GM18861 (cell line): ENCODE measurements around the gene DNAAF5.
"Not testable (repeated sequence)": the region's sequence is repeated elsewhere in the genome, so short reads cannot be mapped to it uniquely, and the experiment has no call there.

ENCODE experiments used
- ATAC-seq: cut with Tn5 transposase; IDR thresholded peaks from one replicate; pipeline ENCODE4 v1.9.1; 2021; ENCODE audit not compliant: unreplicated experiment

DNAAF5 gene

DNA sequence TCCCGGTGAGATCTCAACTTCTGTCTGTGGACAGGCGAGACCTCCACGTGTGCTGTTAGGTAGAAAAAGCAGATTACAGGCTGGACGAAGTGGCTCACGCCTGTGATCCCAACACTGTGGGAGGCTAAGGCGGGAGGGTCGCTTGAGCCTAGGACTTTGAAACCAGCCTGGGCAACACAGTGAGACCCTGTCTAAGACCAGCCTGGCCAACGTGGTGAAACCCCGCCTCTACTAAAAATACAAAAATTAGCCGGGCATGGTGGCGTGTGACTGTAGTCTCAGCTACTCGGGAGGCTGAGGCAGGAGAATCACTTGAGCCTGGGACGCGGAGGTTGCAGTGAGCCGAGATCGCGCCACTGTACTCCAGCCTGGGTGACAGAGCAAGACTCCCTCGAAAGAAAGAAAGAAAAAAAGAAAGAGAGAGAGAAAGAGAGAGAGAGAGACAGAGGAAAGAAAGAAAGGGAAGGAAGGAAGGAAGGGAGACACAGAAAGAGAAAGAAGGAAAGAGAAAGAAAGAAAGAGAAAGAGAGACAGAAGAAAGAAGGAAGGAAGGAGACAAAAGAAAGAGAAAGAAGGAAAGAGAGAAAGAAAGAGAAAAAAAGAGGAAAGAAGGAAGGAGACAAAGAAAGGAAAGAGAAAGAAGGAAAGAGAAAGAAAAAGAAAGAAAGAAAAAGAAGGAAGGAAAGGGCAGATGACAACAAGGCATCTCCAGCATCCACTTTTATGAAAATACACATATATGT lies 76.2 kb downstream of the DNAAF5 start:
- ATAC-seq: no peak

DNA sequence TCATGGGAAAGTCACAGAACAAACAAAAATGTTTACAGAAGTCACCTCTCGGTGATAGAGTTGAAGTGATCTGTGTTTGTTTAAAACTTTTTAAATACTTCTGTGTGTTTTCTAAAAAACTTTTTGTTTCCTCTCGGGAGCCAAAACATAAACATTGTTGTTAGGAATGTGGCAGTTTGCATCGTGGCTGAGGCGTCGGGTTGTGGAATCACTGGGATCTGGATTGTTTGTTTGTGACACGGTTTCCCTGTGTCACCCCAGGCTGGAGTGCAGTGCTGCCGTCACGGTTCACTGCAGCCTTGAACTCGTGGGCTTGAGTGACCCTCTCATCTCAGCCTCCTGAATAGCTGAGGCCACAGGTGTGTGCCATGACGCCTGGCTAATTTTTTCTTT lies 76.7 kb downstream of the DNAAF5 start:
- ATAC-seq: no peak

DNA sequence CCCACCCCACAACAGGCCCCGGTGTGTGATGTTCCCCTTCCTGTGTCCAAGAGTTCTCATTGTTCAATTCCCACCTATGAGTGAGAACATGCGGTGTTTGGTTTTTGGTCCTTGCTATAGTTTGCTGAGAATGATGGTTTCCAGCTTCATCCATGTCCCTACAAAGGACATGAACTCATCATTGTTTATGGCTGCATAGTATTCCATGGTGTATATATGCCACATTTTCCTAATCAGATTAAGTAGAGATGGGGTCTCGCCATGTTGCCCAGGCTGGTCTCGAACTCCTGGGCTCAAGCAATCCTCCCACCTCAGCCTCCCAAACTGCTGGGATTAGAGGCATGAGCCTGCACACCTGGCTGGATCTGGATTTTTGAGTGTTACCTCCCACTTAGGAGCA lies 77.3 kb downstream of the DNAAF5 start:
- not testable (repeated sequence) for ATAC-seq

DNA sequence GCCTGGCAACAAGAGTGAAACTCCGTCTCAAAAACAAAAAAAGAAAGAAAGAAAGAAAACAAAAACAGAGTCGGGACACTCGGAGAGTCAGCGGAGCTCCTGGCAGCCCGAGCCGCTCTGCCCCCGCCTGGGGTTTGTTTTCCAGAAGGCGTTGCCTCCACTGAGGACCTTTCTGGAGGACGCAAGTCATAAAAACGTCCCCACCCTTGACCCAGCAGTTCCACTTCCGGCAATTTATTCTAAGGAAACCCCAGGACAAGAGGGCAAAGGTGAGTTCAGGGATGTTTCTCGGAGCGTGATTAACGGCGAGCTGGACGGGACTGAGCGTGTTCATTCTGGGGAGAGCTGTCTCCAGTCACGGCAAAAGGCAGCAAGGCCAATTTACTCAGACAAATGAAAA lies 78.8 kb downstream of the DNAAF5 start:
- no peak for ATAC-seq

DNA sequence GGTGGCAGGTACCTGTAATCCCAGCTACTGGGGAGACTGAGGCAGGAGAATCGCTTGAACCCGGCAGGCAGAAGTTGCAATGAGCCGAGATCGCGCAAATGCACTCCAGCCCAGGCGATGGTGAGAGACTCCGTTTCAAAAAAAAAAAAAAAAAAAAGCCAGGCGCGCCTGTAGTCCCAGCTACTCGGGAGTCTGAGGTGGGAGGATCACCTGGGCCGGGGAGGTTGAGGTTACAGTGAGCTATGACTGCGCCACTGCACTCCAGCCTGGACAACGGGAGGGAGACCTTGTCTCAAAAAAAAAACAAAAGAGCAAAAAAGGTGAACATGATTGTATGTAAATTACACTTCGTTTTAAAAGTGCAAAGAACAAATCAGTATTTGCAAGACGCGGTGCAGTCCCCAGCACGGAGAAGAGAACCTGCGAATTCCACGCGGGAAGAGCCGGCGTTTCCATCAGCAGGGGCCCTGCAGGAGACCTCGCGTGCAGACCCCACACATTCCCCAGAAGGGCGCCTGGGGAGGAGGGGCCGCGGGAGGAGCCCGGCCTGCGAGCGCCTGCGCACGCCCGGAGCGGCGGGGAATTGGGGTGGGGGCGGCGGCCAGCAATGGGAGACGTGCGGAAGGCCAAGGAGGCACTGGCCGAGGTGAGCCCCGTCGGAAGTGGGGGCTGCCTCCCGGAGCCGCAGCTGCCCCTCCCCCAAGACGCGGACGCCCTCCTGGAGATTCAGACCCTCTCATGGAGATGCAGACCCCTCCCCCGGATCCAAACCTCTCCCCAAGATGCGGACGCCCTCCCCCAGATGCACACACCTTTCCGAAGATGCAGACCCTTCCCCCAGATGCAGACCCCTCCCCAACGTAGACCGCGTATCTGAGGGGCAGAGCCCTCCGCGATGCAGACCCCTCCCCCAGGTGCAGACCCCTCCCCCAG lies 89.1 kb downstream of the DNAAF5 start:
- ATAC-seq: no peak

DNA sequence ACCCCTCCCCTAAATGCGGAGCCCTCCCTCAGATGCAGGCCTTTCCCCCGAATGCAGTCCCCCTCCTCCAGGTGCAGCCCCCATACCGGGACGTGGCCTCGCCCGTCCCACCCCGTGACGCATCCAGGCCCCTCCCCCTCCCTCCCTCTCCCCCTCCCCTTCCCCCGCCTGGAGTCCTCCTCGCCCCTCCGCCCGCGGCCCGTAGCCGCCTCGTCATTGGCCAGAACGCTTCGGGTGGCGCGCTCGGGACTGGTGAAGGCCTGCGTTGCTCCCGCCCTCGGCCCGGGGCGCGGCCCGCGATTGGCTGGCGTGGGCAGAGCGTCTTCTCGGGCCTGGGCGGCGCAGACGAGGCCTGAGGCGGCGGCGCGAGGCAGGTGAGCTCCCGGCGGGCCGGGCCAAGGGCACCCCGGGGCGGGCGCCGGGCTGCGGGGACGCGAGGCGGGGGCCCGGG lies 89.8 kb downstream of the DNAAF5 start:
- peak; percentile 83 for ATAC-seq

DNA sequence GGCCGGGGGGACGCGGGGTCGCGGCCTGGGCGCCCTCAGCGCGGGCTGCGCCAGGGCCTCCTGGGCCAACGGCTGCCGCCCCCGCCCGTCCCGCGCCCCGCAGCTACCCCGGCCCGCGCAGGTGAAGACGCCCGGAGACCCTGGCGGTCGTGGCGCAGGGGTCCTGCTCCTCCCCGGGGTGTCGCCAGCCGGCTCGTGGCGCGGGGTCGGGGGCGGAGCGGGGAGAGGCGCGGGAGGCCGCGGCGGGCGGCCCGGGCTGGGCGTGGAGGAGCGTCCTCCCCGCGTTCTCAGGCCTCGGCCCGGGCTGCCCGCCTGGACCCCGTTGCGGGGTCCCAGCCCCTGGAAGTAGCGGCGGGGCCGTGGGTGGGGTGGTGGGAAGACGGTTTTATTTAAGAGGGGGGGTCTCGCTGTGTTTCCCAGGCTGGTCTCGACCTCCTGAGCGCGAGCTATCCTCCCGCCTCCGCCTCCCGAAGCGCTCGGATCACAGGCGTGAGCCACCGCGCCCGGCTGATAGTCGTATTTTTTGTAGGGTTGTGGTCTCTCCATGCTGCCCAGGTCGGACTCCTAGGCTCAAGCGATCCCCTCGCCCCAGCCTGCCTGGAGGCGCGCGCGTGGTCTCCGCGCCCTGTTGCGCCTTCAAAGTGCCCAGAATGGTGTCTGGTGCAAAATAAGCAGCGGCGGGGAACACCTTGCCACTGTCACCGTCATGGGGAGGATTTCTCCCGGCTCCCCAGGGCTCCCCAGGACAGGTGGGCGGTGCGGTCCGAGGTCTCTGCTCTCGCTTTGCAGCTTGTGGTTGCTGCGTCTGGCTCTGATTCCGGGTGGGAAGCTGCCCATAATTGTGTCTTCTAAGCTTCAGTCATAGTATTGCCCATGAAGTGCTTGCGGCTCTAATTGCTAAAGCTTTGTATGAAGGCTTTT lies 90.5 kb downstream of the DNAAF5 start:
- peak; percentile 5 for ATAC-seq

DNA sequence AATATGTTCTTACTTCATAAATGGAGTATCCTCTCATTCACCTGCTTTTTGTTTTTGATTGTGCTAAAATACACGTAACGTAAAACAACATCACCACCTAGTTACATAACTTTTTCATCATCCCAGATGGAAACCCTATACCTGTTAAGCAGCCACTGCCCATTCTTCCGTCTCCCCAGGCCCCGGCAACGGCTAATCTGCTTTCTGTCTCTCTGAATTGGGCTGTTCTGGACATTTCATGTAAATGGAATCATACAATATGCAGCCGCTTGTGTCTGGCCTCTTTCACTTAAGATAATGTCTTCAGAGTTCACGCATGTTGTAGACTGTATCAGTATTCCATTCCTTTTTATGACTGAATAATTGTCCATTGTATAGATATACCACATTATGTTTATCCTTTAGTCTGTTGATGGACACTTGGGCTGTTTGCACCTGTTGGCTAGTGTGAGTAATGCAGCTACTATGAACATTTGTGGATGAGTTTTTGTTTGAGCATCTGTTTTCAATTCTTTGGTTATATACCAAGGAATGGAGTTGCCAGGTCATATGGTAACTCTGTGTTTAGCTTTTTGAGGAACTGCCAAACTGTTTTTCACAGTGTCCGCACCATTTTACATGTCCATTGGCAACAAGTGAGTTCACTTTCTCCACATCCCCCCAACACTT lies 91.7 kb downstream of the DNAAF5 start:
- no peak for ATAC-seq

DNA sequence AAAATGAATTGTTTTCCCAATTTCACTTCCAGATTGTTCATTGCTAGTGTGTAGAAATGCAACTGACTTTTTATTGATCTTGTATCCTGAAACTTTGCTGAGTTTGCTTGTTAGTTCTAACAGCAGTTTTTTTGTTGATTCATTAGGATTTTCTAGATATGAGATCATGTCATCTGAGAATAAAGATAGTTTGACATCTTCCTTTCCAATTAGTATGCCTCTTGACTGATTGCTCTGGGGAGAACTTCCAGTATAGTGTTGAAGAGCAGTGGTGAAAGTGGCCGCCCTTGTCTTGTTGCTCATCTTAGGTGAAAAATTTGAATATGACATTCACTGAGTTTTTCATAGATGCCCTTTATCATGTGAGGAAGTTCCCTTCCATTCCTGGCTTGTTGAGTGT lies 93.8 kb downstream of the DNAAF5 start:
- ATAC-seq: no peak

DNA sequence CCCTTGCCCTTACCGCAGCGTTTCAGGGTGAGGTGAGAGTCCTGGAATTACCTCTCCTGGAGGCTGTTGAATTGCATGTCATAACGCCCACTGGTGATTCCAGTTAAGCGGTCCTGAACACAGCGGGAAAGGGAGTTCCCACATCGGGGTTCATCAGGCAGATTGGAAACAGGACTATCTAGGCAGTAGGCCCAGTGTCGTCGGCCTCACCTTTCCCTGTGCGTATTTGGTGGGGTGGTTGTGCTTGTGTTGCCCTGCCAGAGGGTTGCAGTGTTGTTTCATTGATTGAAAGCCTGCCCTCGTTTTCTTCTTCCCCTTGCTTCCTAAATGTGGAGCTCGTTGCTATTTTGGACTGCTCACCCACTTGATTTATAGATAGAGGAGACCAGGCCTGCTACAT lies 95.2 kb downstream of the DNAAF5 start:
- no peak for ATAC-seq

DNA sequence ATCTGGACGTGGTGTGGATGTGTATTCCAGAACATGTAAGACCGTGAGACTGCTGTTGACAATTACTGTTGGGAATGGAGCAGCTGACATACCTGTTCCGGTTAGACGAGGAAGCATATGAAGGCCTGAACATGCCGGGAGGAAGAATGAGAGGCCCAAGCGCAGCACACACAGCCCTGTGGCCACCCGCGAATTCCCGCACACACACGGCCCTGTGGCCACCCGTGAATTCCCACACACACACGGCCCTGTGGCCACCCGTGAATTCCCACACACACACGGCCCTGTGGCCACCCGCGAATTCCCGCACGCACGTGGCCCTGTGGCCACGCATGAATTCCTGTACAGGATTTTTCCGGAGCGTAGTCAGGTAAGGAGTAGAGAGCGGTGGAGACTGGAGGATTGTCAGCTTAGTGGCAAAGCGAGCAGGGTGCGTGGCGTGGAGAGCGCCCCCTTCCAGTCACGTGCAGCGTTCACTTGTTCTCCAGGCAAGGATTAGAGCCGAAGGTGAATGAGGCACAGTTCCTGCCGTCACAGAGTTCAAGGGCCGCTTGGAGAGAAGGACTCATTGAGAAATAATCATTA lies 96.3 kb downstream of the DNAAF5 start:
- no peak for ATAC-seq

DNA sequence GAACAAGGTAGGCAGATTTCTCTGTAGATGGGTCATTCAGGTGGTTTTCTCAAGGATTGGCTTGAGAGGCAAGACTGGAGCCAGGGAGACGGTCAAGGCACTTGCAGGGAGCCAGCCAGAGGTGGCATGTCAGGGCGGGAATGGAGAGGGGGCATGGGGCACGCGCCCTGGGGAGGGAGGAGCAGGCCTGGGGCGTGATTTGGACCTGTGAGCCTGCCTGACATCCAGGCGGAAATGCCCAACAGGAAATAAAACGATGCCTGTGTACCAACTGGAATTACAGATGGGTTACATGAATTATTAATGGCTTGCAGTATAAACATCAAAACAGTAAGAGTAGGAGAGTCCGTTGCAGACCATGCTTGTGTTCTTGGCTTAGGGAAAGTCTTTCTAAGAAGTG lies 97.2 kb downstream of the DNAAF5 start:
- ATAC-seq: no peak

DNA sequence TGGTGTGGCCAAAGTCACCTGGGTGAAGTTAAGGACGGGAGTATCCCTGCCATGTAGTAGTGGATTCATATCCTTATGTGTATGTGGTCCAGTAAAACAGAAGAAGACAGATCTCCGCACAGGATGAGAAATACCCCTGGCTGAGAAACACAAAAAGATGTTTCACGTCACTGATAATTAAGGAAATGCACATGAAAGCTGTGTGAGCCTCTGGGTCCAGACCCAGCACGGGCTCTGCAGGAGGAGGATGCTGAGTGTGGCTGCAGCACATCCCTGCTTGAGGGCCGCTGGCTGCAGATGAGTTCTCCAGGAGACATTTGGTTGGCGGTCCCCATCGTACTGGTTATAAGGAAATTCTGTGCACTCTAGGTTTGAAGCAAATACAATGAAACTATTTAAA lies 97.6 kb downstream of the DNAAF5 start:
- ATAC-seq: no peak

DNA sequence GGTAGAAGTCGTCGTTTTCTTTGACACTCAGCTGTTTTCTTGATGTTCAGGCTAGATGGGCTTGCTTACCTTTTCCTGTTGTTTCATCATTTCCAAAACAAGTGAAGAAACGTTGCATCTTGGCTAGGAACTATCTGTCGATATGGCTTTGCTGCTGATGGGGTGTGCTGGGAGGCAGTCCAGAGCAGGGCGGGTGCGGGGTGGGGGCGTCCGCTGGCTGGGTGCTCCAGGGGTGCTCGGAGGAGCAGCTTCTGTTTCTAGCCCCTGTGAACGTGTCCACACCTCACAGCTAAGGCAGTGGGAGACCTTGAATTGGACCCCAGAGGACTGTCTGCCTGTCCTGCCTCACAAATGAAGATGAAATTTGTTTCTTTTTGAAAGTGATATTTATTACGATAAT lies 98.2 kb downstream of the DNAAF5 start:
- ATAC-seq: no peak

DNA sequence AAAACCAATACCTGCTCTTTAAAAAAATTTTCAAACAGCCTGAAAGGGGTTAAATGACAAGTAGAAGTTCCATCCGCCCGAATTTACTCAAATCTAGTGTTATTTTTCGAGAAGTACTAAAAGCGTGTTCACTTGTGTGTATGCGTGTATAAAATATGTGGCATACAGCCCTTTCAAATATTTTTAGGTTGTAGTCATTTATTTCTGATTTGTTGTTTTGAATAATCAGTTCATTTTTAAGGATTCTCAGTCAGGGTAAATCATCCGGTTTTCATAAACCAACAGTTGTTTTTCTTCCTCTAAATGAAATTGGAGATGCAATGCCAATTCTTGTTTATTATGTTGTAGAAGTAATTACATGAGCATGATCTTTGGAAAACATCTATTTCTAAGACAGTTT lies 98.9 kb downstream of the DNAAF5 start:
- ATAC-seq: no peak

DNA sequence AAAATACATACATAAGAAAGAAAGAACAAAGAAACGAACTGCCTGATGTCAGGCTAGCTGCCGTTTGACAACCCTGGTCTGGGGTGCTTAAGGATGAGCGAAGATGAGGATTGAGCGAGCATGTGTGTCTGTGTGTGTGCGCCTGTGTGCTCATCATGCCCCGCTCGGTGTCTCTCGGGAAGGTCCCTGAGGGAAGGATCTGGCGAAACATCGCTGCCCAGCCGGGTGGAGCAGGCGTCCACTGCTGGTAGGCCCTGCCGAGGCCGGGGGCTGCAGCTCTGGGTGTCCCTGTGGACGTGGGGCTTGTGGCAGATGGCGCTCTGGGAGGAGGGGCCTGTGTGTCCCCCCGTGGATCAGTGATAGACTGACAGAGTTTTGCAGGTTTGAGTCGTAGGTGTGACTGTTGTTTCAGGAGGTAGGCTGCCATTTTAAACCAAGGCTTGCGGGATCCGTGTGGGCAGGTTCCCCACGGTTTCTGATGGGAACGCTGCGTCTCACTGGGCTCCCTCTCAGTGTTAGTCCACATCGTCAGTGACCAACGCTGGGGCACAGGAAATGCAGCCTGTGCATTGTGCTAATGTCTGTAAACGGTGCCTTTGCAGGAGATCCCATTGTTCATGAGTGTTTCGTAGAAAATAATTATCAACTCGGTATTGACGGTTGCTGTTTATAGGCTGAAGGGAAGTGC lies 99.9 kb downstream of the DNAAF5 start:
- no peak for ATAC-seq

DNA sequence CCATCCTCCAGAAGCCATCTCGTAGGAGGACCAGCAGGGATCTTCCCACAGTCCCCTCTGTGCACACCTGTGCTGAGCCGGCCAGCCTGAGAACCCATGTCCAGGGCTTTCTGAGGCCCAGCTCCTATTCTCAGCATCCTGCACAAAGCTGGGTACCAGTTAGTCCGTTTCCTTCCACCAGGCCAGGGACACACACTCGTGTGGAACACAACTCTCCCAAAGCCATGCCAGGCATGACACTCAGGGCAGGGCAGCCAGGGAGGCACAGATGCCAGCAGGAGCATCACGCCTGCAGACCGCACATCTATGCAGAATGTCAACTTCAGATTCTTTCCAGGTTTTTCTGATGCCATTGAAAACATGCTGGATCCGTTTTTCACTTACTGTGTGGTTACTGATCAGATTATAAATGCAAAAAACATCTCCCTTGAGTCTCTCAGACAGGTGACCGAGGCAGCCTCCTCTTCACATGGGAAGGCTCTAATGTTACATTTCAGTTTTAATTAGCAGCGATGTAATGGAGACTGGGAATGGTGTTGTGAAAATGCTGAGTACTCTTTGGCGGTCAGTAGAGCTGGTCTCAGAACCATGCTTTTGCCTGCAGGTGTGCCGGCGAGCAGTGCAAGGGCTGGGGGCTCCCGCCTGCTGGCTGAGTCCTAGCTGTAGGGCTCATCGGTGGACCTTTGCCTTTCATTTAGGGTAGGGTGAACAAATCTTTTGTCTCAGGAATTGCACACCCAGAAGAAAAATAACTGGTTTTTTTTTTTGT lies 102.5 kb downstream of the DNAAF5 start:
- no peak for ATAC-seq

DNA sequence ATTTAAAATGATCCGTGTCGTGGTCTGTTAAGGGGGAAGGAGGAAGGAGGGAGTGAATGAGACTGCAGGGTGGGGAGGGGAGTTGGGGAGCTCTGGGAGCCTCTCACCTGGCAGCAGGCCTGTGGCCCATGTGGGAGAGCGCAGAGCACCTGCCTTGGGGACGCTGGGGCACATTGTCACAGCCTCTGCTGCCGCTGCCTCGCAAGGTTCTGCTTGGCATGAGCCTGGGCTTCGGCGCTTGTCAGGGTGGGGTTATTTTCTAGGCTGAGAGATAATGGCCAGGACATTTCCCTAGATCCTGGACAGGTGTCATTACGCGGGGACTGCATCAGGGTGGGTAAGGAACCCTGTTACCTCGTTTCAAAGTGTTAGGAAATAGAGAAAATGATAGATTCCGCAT lies 103.6 kb downstream of the DNAAF5 start:
- ATAC-seq: no peak

DNA sequence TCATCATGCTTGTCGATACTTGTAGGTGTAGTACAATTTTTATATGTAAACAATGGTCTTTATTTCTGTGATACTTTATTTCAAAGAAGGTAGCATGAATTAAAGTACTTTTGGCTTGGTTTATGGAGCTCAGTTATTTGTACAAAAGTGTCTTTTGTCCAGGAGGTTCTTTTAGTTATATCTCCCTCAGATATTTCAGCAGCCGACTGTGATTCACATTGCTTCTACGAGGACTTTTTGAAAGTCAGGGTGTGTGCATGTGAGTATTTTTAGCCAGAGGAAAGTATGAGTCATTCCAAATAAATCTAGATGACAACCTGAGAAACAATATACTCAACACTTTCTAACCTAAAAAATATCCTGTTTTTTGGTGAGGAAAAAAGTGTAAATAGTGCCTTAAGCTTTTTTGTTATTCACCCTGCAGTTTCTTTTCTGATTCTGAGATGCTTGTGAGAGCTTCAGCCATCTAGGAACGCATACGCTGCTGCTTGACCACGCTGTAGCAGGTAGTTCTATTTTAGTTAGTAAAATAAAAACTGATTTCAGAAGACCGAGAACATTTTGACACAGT lies 105.2 kb downstream of the DNAAF5 start:
- ATAC-seq: peak; percentile 80
